ENCODE data around the gene CABP7. TPM values are rescaled to one million over a fixed set of nuclear protein-coding genes. Genes with fewer than 3 reads are reported as not detected.

The CABP7 gene
- total RNA-seq, 1 donor from 2014 or later = 2.9 TPM

DNA sequence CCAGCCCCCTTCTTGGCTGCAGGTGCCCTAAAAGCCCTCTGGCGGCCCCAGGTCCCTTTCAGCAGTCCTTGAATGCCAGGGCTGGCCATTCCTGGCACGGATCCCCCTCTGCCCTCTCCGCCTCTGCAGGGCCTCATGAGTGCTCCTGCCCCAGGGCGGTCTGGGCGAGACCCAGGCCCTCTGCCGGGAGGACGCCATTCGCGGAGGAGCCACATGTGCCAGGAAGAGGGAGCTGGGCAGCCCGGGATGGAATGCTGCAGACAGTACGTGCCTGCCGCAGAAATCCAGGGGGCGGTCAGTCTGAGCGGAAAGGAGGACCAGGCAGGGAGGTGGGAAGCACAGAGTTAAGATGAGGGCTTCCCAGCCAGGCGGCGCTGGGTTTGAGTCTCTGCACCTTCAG, 2.8 kb downstream of the CABP7 start:
- DNase-seq (ENCODE audit: low spot score) = no peak

DNA sequence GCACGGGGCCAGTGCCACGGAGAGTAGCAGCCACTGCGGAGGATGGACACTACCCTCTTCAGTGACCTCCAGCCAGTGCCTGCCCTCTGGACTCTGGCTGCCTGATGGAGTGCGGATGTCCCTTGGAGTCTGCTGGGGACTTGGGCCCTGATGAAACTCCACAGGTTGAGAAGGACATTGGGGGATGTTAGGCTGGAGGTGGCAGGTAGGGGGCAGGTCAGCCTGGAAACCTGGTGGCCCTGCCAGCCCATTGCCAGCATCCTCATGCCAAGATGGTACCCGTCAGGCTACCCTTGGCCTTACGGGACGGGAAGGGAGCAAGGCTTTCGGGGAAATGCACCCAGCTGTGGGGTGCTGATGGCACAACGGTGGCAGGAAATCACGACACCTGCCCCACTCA, 4.0 kb downstream of the CABP7 start:
- no peak for DNase-seq (ENCODE audit: low spot score)

DNA sequence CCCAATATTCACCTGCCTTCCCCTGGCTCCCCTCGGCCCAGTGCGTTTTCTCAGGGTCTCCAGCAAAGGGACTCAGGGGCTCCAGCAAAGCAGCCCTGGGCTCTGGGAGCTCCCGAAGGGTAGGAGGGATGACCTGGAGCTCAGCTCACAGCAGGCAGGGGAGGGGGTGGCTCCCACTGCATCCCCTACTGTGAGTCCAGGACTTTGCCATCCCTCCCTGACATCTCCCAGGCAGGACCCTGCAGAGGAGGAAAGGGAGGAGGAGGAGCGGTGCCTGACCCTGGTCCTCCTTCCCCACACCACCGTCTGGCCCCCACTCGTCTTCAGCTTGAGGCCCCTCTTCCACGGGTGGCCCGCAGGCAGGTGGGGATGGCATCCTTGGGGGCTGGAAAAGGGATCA, 5.0 kb downstream of the CABP7 start:
- DNase-seq (ENCODE audit: low spot score) = no peak

DNA sequence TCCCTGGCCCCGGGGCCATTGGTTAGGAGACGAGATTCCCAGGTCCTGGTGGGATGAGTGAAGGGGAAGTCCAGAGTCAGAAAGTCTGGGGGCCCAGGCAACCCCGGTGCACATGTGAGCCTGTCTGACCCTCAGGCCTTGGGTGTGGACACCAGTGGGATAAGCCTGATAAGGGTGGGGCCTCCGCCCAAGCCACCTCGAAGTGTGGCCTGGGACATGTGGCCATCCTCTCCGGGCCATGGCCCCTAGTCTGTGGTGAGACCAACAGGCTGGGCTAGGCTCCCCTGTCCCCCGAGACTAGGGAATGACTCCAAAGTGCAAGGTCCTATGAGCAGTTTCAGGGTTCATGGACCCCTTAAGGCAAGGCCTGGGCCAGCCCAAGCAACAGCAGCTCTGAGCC, 6.3 kb downstream of the CABP7 start:
- DNase-seq (ENCODE audit: low spot score) = no peak

GRCh38 chr22:29726512-29727130, 6.8 kb downstream of the CABP7 start:
- DNase-seq (ENCODE audit: low spot score) = no peak

- no peak for DNase-seq (ENCODE audit: low spot score)
Observed at GRCh38 chr22:29727131-29727523, 7.3 kb downstream of the CABP7 start.

DNA sequence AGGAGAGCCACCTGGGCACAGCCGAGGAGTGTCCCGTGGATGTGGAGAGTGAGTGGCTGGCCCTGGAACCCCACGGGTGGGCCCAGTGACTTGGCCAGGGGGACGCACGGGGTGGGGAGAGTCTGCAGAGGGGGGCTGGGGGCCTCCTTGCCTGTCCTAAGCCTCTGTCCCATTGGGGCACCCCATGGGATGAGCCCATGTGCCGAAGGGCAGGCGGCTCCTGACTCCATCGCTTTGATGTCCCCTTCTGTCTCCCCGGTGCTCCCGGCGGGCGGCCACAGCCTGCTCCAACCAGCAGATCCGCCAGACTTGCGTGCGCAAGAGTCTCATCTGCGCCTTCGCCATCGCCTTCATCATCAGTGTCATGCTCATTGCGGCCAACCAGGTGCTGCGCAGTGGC, 9.4 kb downstream of the CABP7 start:
- no peak for DNase-seq (ENCODE audit: low spot score)

- DNase-seq (ENCODE audit: low spot score) = no peak
Observed at GRCh38 chr22:29731058-29731850, 11.5 kb downstream of the CABP7 start.

- no peak for DNase-seq (ENCODE audit: low spot score)
Observed at GRCh38 chr22:29732883-29733282, 13.1 kb downstream of the CABP7 start.

GRCh38 chr22:29733362-29734201, 13.8 kb downstream of the CABP7 start:
- DNase-seq (ENCODE audit: low spot score) = peak; percentile 27

GRCh38 chr22:29734406-29734805, 14.6 kb downstream of the CABP7 start:
- no peak for DNase-seq (ENCODE audit: low spot score)

- DNase-seq (ENCODE audit: low spot score) = no peak
Observed at GRCh38 chr22:29734838-29735237, 15.0 kb downstream of the CABP7 start.

GRCh38 chr22:29735416-29735815, 15.6 kb downstream of the CABP7 start:
- DNase-seq (ENCODE audit: low spot score) = no peak

DNA sequence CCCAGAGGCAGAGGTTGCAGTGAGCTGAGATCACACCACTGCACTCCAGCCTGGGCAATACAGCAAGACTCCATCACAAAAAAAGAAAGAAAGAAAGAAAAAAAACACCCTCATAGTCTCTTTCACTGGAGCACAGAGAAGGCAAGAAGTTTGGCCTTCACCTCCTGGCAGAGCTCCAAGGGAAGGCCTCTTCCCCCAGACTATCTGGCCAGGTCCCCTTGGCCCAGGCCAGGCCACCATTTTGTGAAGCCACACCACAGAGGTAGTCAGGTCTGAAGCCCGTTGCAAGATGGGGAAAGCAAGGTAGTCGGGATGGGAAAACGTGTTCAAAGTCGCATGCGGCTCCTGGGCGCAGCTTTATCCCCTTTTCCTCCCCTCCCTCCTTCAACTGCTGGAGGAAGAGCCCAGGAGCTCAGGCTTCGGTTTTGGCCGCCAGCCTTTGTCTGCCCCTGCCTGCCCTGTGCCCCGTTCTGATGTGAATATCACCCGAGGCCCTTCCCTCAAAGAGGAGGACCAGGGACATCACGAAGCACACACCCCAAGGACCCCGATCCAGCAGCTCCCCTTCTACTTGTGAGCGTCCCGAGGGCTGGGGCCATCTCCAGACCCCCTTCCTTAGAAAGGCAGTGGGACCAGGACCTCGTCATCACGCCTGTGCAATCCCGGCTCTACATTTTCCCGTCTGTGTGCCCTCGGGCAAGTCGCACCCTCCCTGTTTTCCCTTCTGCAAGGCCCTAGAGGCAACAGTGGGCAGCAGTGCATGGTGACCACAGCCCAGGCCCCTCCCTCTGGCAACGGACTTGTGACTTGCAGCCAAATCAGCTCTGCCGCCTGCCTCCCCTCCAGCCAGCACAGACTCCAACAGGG, 17.7 kb downstream of the CABP7 start:
- no peak for DNase-seq (ENCODE audit: low spot score)

DNA sequence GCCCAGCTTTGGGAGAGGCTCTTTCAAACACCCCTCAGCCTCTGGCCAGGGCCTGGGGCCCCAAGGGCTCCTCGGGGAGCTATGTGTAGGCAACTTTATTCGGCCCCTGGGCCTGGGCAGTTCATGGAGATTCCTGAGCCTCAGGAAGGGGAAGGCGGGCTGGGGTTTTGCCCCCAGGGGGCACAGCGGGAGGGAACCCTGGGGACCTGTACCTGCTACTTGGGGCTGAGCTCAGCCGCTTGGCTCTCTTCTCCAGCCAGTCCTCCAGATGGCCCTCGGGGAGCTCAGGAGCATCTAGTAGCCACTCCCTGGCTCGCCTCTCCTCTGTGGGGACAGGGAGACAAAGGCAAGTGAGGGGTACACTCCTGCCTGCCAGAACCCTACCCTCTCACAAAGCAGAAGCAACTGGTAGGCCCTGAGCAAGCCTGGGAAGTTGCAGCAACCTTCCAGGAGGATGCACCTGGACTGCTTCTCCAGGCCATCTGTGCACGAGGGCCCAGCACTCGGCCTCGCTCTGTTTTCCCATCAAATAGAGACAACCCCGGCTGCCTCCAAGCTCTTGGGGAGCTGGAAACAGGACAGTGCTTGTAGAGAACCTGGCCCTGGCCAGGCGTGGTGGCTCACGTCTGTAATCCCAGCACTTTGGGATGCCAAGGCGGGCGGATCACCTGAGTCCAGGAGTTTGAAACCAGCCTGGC, 18.5 kb downstream of the CABP7 start:
- DNase-seq (ENCODE audit: low spot score) = no peak

- DNase-seq (ENCODE audit: low spot score) = no peak
Observed at GRCh38 chr22:29739346-29739875, 19.6 kb downstream of the CABP7 start.

DNA sequence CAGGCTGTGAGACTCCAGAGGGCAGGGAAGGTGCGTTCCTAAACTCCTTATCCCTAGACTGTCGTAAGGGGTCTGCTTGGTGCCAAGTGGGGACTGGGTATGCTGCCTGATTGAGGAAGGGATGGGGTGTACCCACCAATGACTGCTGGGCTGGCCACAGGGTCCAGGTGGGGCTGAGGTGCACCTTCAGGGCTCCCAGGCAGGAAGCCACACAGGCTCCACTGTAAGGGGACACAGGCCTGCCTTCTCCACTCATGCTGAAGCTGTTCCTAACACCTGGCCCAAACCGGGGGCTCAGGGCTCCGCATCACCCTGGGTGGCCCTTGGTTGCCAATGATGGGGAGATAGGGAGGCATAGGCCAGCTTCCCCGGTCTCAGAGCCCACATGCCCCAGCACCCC, 20.4 kb downstream of the CABP7 start:
- no peak for DNase-seq (ENCODE audit: low spot score)

- DNase-seq (ENCODE audit: low spot score) = no peak
Observed at GRCh38 chr22:29741926-29742325, 22.1 kb downstream of the CABP7 start.

DNA sequence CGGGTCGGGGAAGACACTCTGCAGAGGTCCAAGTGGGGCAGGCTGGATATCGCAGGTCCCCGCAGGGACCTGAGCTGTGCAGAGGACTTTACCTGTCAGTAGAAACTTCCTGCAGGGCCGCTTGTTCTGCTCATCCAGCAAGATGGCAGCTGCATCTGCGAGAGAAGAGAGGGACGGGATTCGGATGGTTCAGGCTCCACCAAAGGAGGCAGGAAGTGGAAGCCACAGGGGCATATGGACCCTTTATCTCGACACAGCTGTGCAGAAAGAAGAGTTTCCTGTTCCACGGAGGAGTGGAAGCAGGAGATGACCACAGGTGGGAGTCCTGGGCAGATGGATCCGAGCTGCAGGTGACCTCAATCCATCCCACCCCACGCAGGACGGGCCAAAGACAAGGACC, 22.5 kb downstream of the CABP7 start:
- no peak for DNase-seq (ENCODE audit: low spot score)

GRCh38 chr22:29744902-29745301, 25.1 kb downstream of the CABP7 start:
- DNase-seq (ENCODE audit: low spot score) = peak; percentile 88

GRCh38 chr22:29747832-29748231, 28.0 kb downstream of the CABP7 start:
- no peak for DNase-seq (ENCODE audit: low spot score)
